ENCODE results near the gene RRAGC. TPM values are rescaled to one million over a fixed set of nuclear protein-coding genes. Genes with fewer than 3 reads are reported as not detected.

RRAGC gene
- total and polyA plus RNA-seq, 9 of the 15 experiments (the other 6 are each of a cell fraction or from before 2014, with no cell fraction given), result 3.9 to 16.9 (median 10.9) TPM

DNA sequence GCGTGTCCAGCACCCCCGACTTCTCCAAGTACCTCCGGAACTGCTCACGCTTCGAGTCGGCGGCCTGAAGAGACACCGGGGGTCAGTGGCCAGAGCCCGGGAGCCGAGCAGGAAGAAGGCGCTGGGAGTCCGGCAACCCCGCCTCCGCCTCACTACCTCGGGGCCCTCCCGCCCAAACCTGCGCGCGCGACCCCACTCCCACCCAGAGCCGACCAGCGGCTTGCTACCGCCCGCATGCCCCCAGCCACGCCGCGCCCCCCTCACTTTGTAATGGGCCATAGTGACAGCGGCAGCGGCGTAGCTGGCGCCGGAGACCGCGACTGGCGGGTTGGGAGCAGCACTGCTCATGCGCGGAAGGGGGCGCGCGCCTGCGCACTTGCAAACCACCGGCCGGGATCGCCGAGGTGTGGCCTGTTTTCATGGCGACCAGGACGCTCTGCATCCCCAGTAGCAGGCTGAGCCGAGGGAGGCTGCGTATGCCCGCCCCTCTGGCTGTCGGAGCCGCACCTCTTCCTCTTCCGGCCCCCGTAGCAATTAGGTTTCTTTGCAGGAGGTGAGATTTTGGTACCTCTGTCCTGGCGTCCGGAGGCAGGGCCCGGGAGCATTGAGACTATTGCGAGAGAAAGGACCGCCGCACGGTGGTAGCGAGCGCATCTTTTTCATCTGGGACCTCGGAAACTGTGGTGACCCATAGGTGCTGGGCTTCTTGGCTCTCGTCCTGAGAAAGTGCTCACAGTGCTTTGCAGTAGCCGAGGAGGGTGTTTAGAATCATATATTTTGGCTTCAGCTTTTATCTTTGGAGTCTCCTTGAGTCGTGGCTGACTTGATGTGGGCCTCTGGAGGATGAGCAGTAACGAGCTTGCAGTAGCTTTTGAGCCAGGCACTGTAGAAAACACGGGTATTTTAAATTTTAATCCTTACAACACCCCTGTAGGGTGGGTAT is 13.7 kb upstream of the RRAGC start, which contains the start of gene MYCBP (continued):
- TF ChIP-seq NFE2 (IDR thresholded peaks at IDR 0.05; ENCODE audit: low read depth) (no peak), RB1 (IDR thresholded peaks at IDR 0.05; ENCODE audit: low read depth) (peak; percentile 62; the same call in 1 of the 2 replicates), POLR3G (IDR thresholded peaks at IDR 0.05; ENCODE audit: extremely low read depth, insufficient read length, insufficient replicate concordance) (no peak), CHCHD3 (CRISPR knock-in tag; IDR thresholded peaks at IDR 0.05) (no peak), NR2C2 (CRISPR knock-in tag; IDR thresholded peaks at IDR 0.05) (no peak), NR2C2 (tag; IDR thresholded peaks at IDR 0.05) (no peak; the same call in 1 of the 2 replicates), MTF1 (CRISPR knock-in tag; IDR thresholded peaks at IDR 0.05; ENCODE audit: borderline replicate concordance) (no peak), HDGF (IDR thresholded peaks at IDR 0.05) (no peak), NUFIP1 (IDR thresholded peaks at IDR 0.05; ENCODE audit: partially characterized antibody) (no peak), PTRF (tag; IDR thresholded peaks at IDR 0.05) (no peak), SIRT6 (IDR thresholded peaks at IDR 0.05; ENCODE audit: low read depth, low read length) (no peak), OTX1 (CRISPR knock-in tag; IDR thresholded peaks at IDR 0.05) (no peak; the same call in 1 of the 2 replicates), CBX1 (IDR thresholded peaks at IDR 0.05; ENCODE audit: low read depth) (no peak), RBM17 (IDR thresholded peaks at IDR 0.05; ENCODE audit: borderline replicate concordance, low read depth, low read length) (no peak), SAFB2 (IDR thresholded peaks at IDR 0.05; ENCODE audit: borderline replicate concordance, low read depth, low read length, severe bottlenecking) (no peak), HIVEP1 (CRISPR knock-in tag; IDR thresholded peaks at IDR 0.05) (no peak), STAT5B (CRISPR knock-in tag; IDR thresholded peaks at IDR 0.05) (no peak), SREBF2 (CRISPR knock-in tag; IDR thresholded peaks at IDR 0.05) (no peak), NR3C1 (CRISPR knock-in tag; IDR thresholded peaks at IDR 0.05) (no peak), YBX1 (IDR thresholded peaks at IDR 0.05) (no peak), HDAC3 (IDR thresholded peaks at IDR 0.05; ENCODE audit: borderline replicate concordance, partially characterized antibody) (no peak)
- TF ChIP-seq, protein P1, sequence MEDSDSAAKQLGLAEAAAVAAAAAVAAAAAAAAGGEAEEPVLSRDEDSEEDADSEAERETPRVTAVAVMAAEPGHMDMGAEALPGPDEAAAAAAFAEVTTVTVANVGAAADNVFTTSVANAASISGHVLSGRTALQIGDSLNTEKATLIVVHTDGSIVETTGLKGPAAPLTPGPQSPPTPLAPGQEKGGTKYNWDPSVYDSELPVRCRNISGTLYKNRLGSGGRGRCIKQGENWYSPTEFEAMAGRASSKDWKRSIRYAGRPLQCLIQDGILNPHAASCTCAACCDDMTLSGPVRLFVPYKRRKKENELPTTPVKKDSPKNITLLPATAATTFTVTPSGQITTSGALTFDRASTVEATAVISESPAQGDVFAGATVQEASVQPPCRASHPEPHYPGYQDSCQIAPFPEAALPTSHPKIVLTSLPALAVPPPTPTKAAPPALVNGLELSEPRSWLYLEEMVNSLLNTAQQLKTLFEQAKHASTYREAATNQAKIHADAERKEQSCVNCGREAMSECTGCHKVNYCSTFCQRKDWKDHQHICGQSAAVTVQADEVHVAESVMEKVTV (CRISPR knock-in tag; IDR thresholded peaks at IDR 0.05), result no peak
- TF ChIP-seq, protein P2, sequence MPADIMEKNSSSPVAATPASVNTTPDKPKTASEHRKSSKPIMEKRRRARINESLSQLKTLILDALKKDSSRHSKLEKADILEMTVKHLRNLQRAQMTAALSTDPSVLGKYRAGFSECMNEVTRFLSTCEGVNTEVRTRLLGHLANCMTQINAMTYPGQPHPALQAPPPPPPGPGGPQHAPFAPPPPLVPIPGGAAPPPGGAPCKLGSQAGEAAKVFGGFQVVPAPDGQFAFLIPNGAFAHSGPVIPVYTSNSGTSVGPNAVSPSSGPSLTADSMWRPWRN (IDR thresholded peaks at IDR 0.05; ENCODE audit: low read depth), result no peak
- TF ChIP-seq, protein P3, sequence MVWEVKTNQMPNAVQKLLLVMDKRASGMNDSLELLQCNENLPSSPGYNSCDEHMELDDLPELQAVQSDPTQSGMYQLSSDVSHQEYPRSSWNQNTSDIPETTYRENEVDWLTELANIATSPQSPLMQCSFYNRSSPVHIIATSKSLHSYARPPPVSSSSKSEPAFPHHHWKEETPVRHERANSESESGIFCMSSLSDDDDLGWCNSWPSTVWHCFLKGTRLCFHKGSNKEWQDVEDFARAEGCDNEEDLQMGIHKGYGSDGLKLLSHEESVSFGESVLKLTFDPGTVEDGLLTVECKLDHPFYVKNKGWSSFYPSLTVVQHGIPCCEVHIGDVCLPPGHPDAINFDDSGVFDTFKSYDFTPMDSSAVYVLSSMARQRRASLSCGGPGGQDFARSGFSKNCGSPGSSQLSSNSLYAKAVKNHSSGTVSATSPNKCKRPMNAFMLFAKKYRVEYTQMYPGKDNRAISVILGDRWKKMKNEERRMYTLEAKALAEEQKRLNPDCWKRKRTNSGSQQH (CRISPR knock-in tag; IDR thresholded peaks at IDR 0.05), result no peak
- TF ChIP-seq, protein P4, sequence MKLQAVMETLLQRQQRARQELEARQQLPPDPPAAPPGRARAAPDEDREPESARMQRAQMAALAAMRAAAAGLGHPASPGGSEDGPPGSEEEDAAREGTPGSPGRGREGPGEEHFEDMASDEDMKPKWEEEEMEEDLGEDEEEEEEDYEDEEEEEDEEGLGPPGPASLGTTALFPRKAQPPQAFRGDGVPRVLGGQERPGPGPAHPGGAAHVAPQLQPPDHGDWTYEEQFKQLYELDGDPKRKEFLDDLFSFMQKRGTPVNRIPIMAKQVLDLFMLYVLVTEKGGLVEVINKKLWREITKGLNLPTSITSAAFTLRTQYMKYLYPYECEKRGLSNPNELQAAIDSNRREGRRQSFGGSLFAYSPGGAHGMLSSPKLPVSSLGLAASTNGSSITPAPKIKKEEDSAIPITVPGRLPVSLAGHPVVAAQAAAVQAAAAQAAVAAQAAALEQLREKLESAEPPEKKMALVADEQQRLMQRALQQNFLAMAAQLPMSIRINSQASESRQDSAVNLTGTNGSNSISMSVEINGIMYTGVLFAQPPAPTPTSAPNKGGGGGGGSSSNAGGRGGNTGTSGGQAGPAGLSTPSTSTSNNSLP (IDR thresholded peaks at IDR 0.05; ENCODE audit: borderline replicate concordance, low read depth, low read length), result no peak
